Tibial nerve (tissue), 3 donors: ENCODE results near the gene INPP5B.

Experiments used
- CTCF ChIP-seq, 5 experiments: fragments of 200-600 bp in 3 of 5; fragments of 450-650 bp in 2 of 5; sonication (generic) in 3 of 5; IDR thresholded peaks; one replicate each; pipeline ENCODE4 v1.5.1; 2016 to 2019; ENCODE audit warnings: antibody characterized with exemption in 5 of 5, mild to moderate bottlenecking in 3 of 5, moderate library complexity in 2 of 5
- POLR2A ChIP-seq, 2 donors: fragments of 450-650 bp; IDR thresholded peaks; one replicate each; pipeline ENCODE4 v1.6.1; 2017; ENCODE audit warnings: antibody characterized with exemption in 2 of 2, mild to moderate bottlenecking in 2 of 2, moderate library complexity in 2 of 2

DNA sequence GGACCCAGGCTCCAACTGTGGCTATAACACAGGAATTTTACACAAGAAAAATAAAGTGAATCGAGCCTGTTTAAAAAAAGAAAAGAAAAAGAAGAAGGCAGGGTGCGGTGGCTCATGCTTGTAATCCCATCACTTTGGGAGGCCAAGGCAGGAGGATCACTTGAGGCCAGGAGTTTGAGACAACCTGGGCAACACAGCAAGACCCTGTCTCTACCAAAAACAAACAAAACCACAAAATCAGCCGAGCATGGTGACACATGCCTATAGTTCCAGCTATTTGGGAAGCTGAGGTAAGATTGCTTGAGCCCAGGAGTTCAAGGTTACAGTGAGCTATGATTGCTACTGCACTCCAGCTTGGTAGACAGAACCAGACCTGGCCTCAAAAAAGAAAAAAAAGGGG is 105.2 kb downstream of the INPP5B start:
- TF ChIP-seq POLR2A (IDR thresholded peaks at IDR 0.05): no peak
- no peak for TF ChIP-seq CTCF (IDR thresholded peaks at IDR 0.05)
